Activated CD8-positive, alpha-beta memory T cell treated with anti-CD3 and anti-CD28 coated beads for 24 hours (primary cell): Measurements from ENCODE around the gene MIER2.

ENCODE experiments used
- DNase-seq: peaks from one replicate; pipeline ENCODE4 v3.0.0-alpha.2; 2020

The MIER2 gene

GRCh38 chr19:377801-378581 is 33.4 kb upstream of the MIER2 start:
- no peak for DNase-seq

- no peak for DNase-seq
These were observed 31.5 kb upstream of the MIER2 start for GRCh38 chr19:376111-376470.

- DNase-seq = no peak
These were observed 31.0 kb upstream of the MIER2 start for GRCh38 chr19:375395-376110.

GRCh38 chr19:374886-375235 is 30.3 kb upstream of the MIER2 start:
- DNase-seq = no peak

- DNase-seq = peak; percentile 35
These were observed 29.7 kb upstream of the MIER2 start for GRCh38 chr19:374183-374885.

GRCh38 chr19:373391-374182 is 29.0 kb upstream of the MIER2 start:
- DNase-seq = peak; percentile 41

GRCh38 chr19:372306-372890 is 27.8 kb upstream of the MIER2 start:
- DNase-seq = peak; percentile 40

- peak; percentile 32 for DNase-seq
These were observed 27.0 kb upstream of the MIER2 start for GRCh38 chr19:371501-372168.

GRCh38 chr19:370641-371330 is 26.2 kb upstream of the MIER2 start:
- peak; percentile 21 for DNase-seq

GRCh38 chr19:369876-370275 is 25.3 kb upstream of the MIER2 start:
- no peak for DNase-seq

- no peak for DNase-seq
These were observed 24.7 kb upstream of the MIER2 start for GRCh38 chr19:369256-369655.

- no peak for DNase-seq
These were observed 24.0 kb upstream of the MIER2 start for GRCh38 chr19:368630-369024.

GRCh38 chr19:367963-368629 is 23.5 kb upstream of the MIER2 start:
- no peak for DNase-seq

GRCh38 chr19:367561-367960 is 23.0 kb upstream of the MIER2 start:
- no peak for DNase-seq

- no peak for DNase-seq
These were observed 22.4 kb upstream of the MIER2 start for GRCh38 chr19:366951-367350.

- DNase-seq = no peak
These were observed 21.7 kb upstream of the MIER2 start for GRCh38 chr19:366205-366783.

GRCh38 chr19:364496-365287 is 20.1 kb upstream of the MIER2 start:
- DNase-seq = no peak

GRCh38 chr19:362683-363082 is 18.1 kb upstream of the MIER2 start:
- DNase-seq = no peak

- DNase-seq = no peak
These were observed 17.6 kb upstream of the MIER2 start for GRCh38 chr19:362154-362553.

- no peak for DNase-seq
These were observed 15.0 kb upstream of the MIER2 start for GRCh38 chr19:359653-359925.
